Peyer's patch (tissue), 4 donors: ENCODE data around the gene ENDOU.

ENCODE experiments used
- POLR2A ChIP-seq, 2 donors: fragments of 450-650 bp; IDR thresholded peaks; one replicate each; pipeline ENCODE4 v1.5.1; 2017; ENCODE audit warnings: antibody characterized with exemption in 2 of 2, mild to moderate bottlenecking in 2 of 2, moderate library complexity in 2 of 2
- TF ChIP-seq, protein P1 (sequence below), 6 experiments: fragments of 450-650 bp in 4 of 6; fragments of 200-600 bp in 2 of 6; sonication (generic) in 1 of 6; IDR thresholded peaks; one replicate each; pipeline ENCODE4 v1.5.1; 2017 to 2019; ENCODE audit warnings: antibody characterized with exemption in 6 of 6, mild to moderate bottlenecking in 3 of 6, moderate library complexity in 1 of 6

DNA sequence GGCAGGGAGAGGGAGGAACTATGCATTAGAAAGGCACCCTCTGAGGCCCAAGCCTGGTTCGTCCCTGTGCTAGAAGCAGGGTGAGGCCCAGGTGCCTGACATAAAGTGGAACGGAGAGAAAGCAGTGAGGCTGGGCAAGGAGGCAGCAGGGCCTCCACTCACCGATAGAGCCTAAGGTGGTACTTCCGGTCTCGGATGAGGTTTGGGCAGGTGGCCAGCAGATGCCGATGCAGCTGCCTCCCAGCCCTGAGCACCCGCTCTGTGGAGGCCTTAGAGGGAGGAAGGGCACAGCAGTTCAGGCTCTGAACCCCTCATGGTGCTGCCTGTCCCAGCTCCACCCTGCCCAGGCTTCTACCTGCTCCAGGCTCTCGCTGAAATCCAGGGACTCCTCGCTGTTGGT lies 26.3 kb upstream of the ENDOU start:
- TF ChIP-seq, protein P1, sequence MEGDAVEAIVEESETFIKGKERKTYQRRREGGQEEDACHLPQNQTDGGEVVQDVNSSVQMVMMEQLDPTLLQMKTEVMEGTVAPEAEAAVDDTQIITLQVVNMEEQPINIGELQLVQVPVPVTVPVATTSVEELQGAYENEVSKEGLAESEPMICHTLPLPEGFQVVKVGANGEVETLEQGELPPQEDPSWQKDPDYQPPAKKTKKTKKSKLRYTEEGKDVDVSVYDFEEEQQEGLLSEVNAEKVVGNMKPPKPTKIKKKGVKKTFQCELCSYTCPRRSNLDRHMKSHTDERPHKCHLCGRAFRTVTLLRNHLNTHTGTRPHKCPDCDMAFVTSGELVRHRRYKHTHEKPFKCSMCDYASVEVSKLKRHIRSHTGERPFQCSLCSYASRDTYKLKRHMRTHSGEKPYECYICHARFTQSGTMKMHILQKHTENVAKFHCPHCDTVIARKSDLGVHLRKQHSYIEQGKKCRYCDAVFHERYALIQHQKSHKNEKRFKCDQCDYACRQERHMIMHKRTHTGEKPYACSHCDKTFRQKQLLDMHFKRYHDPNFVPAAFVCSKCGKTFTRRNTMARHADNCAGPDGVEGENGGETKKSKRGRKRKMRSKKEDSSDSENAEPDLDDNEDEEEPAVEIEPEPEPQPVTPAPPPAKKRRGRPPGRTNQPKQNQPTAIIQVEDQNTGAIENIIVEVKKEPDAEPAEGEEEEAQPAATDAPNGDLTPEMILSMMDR (IDR thresholded peaks at IDR 0.05): no peak
- no peak for TF ChIP-seq POLR2A (IDR thresholded peaks at IDR 0.05)
